NCI-H2196 (cell line): Measurements from ENCODE around the gene LIPA.
"Not testable (repeated sequence)": the region's sequence is repeated elsewhere in the genome, so short reads cannot be mapped to it uniquely, and the experiment has no call there.

Experiments used
- DNase-seq: peaks from one replicate; lab custom pipeline; 2025; ENCODE audit not compliant: unreplicated experiment; lab: John Stamatoyannopoulos, UW

The LIPA gene

GRCh38 chr10:89271532-89271931 lies 20.0 kb upstream of the LIPA start:
- DNase-seq = no peak

GRCh38 chr10:89270153-89270483 lies 18.5 kb upstream of the LIPA start:
- DNase-seq = no peak

DNA sequence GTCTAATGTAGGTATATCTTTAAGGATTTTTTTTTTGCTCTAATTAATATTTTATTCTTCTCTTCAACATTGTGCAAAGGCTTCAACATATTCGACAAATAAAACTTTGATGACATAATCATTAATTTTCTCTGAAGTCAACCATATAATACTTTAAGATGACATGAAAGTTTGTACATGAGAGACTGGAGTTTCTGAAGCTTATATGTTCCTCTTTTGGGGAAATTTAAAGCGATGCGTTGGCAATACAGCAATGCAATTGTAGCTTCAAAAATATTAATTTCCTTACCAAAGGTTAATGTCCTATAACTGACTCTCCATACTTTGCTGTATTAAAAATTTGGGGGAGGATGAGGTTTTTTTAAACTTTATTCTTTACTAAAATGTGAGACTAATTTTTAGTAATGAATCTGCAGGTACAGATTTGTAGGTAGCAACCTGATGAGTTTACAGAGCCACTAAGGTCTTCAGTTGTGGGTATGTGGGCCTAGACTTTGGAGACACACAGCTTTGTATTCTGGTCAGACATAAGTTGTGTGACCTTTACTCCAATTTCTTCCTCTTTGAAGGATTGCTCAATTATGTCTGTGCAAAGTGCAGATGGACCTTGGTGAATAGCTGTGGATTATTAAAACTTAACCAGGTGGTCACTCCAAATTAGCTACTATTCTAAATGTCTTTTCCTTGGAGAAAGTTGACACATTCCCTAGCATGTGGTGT lies 18.0 kb upstream of the LIPA start:
- no peak for DNase-seq

DNA sequence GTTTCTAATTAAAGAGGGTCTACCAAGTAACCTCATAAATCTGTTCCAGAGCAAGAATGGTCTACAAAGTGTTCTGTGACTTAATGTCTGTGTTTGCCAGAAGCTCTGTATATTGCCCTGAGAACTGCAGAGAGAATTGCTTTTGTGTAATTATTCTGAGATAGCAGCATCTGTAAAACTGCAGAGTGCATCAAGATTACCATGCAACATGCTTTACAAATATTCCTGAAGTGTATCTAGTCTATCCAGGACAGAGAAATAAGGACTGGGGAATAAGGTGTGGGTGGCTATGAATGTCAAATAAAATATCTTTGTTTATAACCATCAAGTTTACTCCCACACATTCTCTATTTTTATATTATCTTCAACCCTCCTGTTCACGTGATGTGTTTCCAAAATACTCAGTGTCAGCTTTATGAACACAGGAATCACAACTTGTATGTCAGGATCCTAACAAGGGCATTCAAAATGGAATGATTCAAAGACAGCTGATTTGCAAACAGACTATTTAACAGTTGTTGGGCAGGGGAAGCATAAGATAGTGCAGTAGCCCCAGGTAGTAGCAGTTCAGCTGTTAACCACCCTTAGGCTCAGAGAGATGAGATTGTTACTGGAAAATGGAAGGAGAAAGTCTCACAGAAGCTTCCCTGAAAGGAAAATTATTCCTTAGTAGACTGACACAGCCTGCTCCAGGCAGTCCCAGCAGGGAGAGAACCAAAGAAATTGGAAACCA lies 15.3 kb upstream of the LIPA start:
- DNase-seq = no peak

DNA sequence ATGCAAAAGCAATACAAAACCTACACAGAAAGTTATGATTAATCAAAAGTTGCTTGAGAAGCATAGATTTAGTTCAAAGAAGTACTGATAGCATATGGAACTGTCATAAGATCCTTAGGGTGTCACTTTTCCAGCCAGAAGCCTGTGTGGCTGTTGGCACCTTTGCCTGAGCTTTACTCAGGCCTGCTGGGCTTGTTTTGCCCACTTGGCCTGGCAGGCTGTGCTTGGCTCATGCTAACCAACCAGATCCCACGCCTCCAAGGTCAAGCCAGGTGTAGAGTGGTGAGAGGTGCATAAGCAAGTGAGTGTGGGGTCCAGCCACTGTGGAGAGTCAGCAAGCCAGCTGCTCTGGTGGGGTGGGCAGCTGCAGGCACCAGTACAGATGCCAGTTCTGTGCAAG lies 12.0 kb upstream of the LIPA start:
- DNase-seq = no peak

DNA sequence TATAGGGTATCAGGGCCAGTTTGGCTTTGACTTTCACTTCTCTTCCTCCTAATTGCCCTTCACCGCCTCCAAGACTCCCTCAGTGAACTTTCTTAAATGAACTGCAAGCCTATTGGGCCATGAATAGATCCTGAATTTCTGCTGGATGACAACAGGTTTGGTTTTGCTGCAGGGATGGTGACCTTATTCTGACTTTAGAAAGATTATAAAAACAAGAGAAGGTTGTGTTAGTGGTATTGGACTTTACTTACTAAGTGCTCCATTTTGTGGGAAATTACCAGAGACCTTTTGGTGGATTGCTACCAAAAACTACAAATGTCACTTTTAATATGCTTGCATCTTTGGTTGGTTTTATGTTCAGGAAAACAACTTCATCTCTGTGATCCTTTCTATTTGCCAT lies 11.5 kb upstream of the LIPA start:
- no peak for DNase-seq

DNA sequence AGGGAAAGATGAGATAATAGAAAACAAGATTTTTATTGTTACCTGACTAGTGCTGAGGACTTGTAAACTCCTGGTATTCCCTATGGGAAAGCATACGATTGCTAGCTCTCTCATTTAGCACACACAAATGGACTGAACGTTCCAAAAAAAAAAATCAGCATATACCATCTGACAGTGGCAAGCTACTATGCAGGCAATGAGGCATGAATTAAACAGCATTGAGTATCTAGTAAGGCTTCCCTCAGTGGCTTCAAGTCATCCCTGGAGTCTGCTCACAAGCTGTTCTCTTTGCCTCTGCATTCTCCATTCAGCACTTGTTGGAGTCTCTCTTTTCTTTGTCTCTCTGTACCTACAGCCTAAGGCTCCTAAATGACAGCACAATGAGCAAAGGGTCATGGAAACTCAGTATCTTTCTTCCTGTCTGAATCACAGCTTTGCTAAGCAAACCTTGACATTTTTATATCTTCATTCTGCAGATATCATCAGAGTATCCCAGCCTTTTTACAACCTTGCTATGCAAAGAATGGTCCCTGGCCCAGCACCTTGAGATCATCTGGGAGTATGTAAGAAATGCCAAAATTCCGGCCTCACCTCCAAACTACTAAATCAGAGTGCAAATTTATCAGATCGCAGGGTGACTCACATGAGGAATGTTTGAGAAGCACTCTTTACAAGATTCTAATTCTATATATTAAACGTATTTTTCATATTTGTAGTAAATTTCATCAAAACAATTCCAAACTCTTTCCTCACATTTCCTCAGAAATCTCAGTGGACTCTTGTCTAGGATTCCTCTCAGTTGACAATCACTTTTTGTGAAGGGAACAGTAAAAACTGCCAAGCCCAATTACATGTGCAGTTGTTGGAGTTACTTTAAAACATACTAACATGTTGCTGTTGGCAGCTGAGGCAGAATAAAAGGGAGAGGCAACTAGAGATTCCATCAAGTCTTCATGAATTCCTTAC lies 10.8 kb upstream of the LIPA start:
- DNase-seq = no peak

GRCh38 chr10:89258881-89259280 lies 7.3 kb upstream of the LIPA start:
- no peak for DNase-seq

DNA sequence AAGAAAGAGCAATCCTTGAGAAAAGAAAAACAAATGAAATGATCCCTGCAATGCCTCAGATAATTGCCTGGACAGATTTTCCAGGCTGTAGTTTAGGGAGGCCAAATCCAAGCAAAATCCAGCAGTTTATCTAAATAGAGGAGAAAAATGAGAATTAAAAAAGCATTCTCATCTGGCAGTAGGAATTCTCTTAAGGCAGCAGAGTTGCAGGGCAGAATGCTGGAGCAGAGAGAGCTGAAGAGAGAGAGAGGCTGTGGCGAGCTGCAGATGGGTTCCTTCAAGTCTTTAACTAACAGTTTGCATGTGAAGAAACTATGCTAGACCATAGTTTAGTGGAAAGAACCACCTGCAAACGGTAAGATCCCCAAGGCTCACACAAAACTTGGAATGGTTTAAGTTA lies 6.0 kb upstream of the LIPA start:
- DNase-seq = no peak

DNA sequence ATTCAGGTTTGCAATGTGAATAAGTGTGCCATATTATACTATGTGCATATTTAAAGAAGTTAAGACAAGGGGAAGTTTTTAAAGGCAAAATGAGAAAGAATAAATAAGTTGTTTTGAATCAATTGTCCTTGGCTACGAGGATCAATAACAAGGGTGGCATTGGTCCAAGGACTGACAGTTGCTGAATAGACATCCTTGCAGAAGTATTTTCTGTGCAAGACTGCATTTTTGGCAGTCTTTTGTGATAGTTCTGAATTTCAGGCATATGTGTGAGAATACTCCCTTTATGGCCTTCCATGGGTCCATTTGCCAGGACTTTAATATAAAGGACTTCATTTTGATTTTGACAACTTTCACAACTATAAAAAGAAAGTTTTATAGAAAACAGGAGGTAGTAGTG lies 5.4 kb upstream of the LIPA start:
- DNase-seq = no peak

DNA sequence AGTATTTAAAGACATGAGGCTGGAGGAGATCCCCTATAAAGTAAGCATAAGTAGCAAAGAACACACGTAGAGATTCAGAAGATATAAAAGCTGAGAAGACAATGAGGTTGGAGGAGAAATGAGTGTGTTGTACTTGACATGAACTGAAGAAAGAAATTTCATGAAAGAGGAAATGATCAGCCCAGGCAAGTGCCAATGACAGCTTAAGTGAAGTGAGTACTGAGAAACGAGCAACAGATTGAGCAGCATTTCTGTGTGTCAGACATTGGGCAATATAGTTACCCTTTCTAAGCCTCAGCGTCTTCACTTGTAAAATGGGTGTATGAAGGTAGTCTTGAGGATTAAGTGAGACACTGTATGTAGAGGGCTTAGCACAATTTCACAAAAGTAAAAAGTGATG lies 4.8 kb upstream of the LIPA start:
- no peak for DNase-seq

GRCh38 chr10:89255793-89256192 lies 4.2 kb upstream of the LIPA start:
- no peak for DNase-seq

- not testable (repeated sequence) for DNase-seq
Observed at GRCh38 chr10:89255091-89255579, 3.6 kb upstream of the LIPA start.

DNA sequence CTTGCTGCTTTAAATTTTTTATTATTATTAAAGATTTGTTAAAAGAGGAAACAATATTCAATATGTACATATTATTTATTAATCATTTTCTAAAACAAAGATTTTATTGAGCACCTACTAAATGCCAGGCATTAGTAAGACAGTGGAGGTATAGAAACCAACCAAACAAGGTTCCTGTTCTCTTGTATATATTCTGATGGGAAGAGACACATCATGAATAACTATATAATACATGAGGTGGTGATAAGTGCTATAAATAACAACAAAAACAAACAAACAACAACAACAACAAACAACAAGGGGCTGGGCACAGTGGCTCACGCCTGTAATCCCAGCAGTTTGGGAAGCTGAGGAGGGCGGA lies 630 bp upstream of the LIPA start:
- DNase-seq = no peak

- no peak for DNase-seq
Observed at GRCh38 chr10:89250865-89251408, 638 bp downstream of the LIPA start.

DNA sequence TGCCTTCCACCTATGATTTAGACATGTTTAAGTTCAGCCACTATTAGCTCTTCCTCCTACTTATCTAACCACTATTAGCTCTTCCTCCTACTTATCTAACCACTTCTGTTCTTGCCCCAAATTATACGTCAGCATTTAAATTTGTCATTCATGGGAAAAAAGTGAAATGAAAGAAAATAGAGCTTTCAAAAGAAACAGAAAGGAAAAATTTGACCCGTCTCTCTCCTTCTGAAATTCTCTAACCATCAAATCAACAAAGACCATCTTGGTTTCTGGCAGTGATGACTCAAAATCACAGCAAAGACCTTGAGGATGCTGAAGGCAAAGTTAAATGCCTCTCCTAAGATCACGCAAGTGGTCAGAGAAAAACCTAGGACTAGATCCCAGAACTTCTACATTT lies 2.6 kb downstream of the LIPA start:
- DNase-seq = no peak

DNA sequence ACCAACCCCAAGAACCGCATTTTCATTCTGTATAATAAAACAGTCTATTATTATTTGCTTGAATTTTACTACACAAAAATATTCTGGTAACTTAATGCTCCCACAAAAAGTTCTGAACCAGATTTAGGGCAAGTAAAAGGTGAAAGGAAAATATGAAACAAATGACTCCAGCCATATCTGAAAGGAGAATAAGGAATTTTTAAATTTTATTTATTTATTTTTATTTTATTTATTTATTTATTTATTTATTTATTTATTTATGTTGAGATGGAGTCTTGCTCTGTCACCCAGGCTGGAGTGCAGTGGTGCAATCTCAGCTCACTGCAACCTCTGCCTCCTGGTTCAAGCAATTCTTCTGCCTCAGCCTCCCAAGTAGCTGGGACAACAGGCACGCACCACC lies 4.0 kb downstream of the LIPA start:
- DNase-seq = not testable (repeated sequence)

DNA sequence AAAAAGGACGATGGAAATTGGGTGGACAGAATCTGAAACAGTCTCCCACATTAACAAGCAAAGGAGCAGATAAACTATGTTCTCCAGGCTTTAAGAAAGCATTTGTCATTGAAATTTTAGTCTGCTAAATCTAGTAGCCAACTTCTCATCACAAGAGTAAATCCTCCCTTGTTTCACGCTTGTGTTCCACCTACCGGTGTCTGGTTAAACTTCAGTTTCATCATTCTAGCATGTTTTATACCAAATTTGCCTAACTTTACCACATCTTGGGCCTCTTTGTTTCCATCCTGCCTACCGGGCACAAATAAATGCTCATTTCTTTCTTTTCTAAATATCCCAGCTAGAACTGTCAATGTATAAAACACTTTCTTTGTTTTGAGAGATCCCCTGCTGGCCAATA lies 5.8 kb downstream of the LIPA start:
- DNase-seq = no peak

GRCh38 chr10:89242840-89243568 lies 8.6 kb downstream of the LIPA start:
- DNase-seq = no peak

DNA sequence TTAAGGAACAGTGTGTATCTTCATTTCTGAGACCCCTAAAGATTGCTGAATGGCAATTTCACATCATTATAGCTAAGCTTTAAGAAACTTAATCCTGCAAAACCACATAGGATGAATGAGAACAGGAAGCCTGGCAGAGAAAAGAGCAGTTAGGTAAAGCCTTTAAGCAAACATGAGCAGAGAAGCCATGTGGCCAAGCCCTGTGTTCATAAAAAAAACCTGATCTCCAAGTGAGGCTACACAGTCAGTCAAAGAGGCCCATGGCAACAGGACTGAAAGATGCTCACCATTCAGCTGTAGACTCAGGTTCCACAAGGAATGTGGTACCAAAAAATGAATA lies 9.3 kb downstream of the LIPA start:
- DNase-seq = no peak
